ENCODE measurements around the gene ACTN4. TPM values are rescaled to one million over a fixed set of nuclear protein-coding genes. Genes with fewer than 3 reads are reported as not detected.

ACTN4 gene
- total and polyA plus RNA-seq, 2 donors (not counting 1 experiment from before 2014, with no cell fraction given): 108 to 164 TPM

GRCh38 chr19:38618590-38619360 lies 28.7 kb upstream of the ACTN4 start, which contains the start of gene EIF3K:
Gene EIF3K (plus strand): TSS chr19:38619188. CDS start chr19:38619269, 81 bp downstream.
- intact Hi-C loops (cut with micrococcal nuclease): loop anchor here (1.0 to 10.0 kb wide), 15 partner anchors 18 to 840 kb away; partner anchors contain the start of genes ACTN4, CATSPERG, ECH1 and FAM98C
- under 1% methylated on average over 63 of the region's 64 CpGs for WGBS (ENCODE audit: insufficient coverage)
- Histone ChIP-seq H3K27ac (ENCODE audit: low read length in 2 of 2) (peak within 1 kb of the TSS; percentile 88 to 93), H3K4me2 (replicated peaks; ENCODE audit: low read depth, low read length, poor library complexity, severe bottlenecking) (peak within 1 kb of the TSS; percentile 93), H3K27me3 (replicated peaks in 1 of 4; ENCODE audit: control extremely low read depth in 1 of 4, control insufficient read depth in 3 of 4, insufficient read depth in 4 of 4, low read length in 3 of 4) (no peaks in the 10 kb centered on the region), H3K36me3 (replicated peaks in 1 of 2; ENCODE audit: control extremely low read depth in 1 of 2, control insufficient read depth in 1 of 2, extremely low read depth in 1 of 2, insufficient read depth in 2 of 2, low read length in 1 of 2) (peaks cover 2 to 42% of the 10 kb centered on the region in 2 experiments), H3K9ac (ENCODE audit: low read length) (peak within 1 kb of the TSS; percentile 98), H3K79me2 (ENCODE audit: control insufficient read depth, insufficient read depth, low read length) (peaks cover 73% of the 10 kb centered on the region), H3K9me3 (ENCODE audit: control extremely low read depth in 1 of 3, control insufficient read depth in 2 of 3, insufficient read depth in 1 of 3, low read length in 2 of 3) (no peaks in the 10 kb centered on the region), H3K4me1 (ENCODE audit: control insufficient read depth in 2 of 2, insufficient read depth in 2 of 2, low read length in 2 of 2) (peaks cover 33 to 50% of the 10 kb centered on the region in 2 donors), H2AFZ (ENCODE audit: insufficient read depth, low read depth, low read length, poor library complexity, severe bottlenecking) (peak within 1 kb of the TSS; percentile 86), H3K4me3 (ENCODE audit: control extremely low read depth in 1 of 5, extremely low read depth in 1 of 5, insufficient read depth in 1 of 5, low read depth in 2 of 5, low read length in 4 of 5) (peak within 1 kb of the TSS; percentile 54 to 95 (median 79)), H4K20me1 (ENCODE audit: control insufficient read depth, insufficient read depth, low read length, poor library complexity, severe bottlenecking) (peaks cover 35% of the 10 kb centered on the region)
- H3K27me3 Mint-ChIP-seq: no peaks in the 10 kb centered on the region
- ChIA-PET CTCF (interaction anchor here (0.8 to 5.6 kb wide), 14 partner anchors 10 to 313 kb away, joined by 3 to 65 read pairs (median 5); partner anchors contain the start of genes ACTN4, CATSPERG, FAM98C and MRPS12), POLR2A (interaction anchor here (0.5 to 2.4 kb wide), 15 partner anchors 16 to 785 kb away, joined by 3 to 14 read pairs (median 5); partner anchors contain the start of genes ACTN4, FAM98C, MRPS12 and NFKBIB)
- ATAC-seq (ENCODE audit: low read depth) (peak; percentile 40), DNase-seq (peak; percentile 99)
- peak within 1 kb of the TSS; percentile 98 for H3K27ac Mint-ChIP-seq
- H3K4me1 Mint-ChIP-seq: peaks cover 47% of the 10 kb centered on the region
- peak within 1 kb of the TSS; percentile 100 for H3K4me3 Mint-ChIP-seq
- TF ChIP-seq, protein P1, sequence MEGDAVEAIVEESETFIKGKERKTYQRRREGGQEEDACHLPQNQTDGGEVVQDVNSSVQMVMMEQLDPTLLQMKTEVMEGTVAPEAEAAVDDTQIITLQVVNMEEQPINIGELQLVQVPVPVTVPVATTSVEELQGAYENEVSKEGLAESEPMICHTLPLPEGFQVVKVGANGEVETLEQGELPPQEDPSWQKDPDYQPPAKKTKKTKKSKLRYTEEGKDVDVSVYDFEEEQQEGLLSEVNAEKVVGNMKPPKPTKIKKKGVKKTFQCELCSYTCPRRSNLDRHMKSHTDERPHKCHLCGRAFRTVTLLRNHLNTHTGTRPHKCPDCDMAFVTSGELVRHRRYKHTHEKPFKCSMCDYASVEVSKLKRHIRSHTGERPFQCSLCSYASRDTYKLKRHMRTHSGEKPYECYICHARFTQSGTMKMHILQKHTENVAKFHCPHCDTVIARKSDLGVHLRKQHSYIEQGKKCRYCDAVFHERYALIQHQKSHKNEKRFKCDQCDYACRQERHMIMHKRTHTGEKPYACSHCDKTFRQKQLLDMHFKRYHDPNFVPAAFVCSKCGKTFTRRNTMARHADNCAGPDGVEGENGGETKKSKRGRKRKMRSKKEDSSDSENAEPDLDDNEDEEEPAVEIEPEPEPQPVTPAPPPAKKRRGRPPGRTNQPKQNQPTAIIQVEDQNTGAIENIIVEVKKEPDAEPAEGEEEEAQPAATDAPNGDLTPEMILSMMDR (IDR thresholded peaks at IDR 0.05): no peak
- TF ChIP-seq EZH2 (IDR thresholded peaks at IDR 0.05; ENCODE audit: borderline replicate concordance, insufficient read depth, low read depth, low read length, poor library complexity, severe bottlenecking): no peak
- no peaks in the 10 kb centered on the region for H3K9me3 Mint-ChIP-seq (ENCODE audit: insufficient read depth)

All from B cell (primary cell).